GM23338 (cell line): ENCODE results near the gene ELANE. TPM values are rescaled to one million over a fixed set of nuclear protein-coding genes. Genes with fewer than 3 reads are reported as not detected.
"Not testable (repeated sequence)": the region's sequence is repeated elsewhere in the genome, so short reads cannot be mapped to it uniquely, and the experiment has no call there.

ENCODE experiments used
- ATAC-seq: fragments of 200-7000 bp; cut with Tn5 transposase; 3 replicates; pipeline ENCODE4 v1.9.1; 2020
- DNase-seq: peaks from one replicate; pipeline ENCODE4 v3.0.0-alpha.2; 2015; ENCODE audit warnings: low spot score
- H2AFZ ChIP-seq: fragments of 200-600 bp; sonication (generic); 2 replicates; pipeline ENCODE4 v1.8.0; 2016; ENCODE audit warnings: antibody characterized with exemption, mild to moderate bottlenecking, moderate library complexity
- H3F3A ChIP-seq: fragments of 200-600 bp; sonication (generic); replicated peaks from 2 replicates; pipeline ENCODE4 v1.8.0; 2017; ENCODE audit warnings: antibody characterized with exemption, mixed run types, low read depth
- H3K27ac ChIP-seq: fragments of 200-600 bp; sonication (generic); 2 replicates; pipeline ENCODE4 v1.6.1; 2016; ENCODE audit warnings: low read depth
- H3K27me3 ChIP-seq: fragments of 200-600 bp; sonication (generic); 2 replicates; pipeline ENCODE4 v1.8.0; 2016; ENCODE audit warnings: mild to moderate bottlenecking, mixed run types, moderate library complexity; ENCODE audit not compliant: insufficient read depth
- H3K36me3 ChIP-seq: fragments of 200-600 bp; sonication (generic); 2 replicates; pipeline ENCODE4 v1.8.0; 2016; ENCODE audit warnings: mild to moderate bottlenecking; ENCODE audit not compliant: insufficient read depth
- H3K4me1 ChIP-seq: fragments of 200-600 bp; sonication (generic); 2 replicates; pipeline ENCODE4 v1.8.0; 2016; ENCODE audit warnings: mild to moderate bottlenecking, moderate library complexity; ENCODE audit not compliant: insufficient read depth
- H3K4me2 ChIP-seq: fragments of 200-600 bp; sonication (generic); 2 replicates; pipeline ENCODE4 v1.7.1; 2017; ENCODE audit warnings: mixed run types
- H3K4me3 ChIP-seq: fragments of 200-600 bp; sonication (generic); 2 replicates; pipeline ENCODE4 v1.6.1; 2016; ENCODE audit warnings: mixed run types
- H3K79me2 ChIP-seq: fragments of 200-600 bp; sonication (generic); replicated peaks from 2 replicates; pipeline ENCODE4 v1.8.0; 2017; ENCODE audit warnings: mild to moderate bottlenecking; ENCODE audit not compliant: insufficient read depth
- H3K9me2 ChIP-seq: fragments of 200-600 bp; sonication (generic); 2 replicates; pipeline ENCODE4 v1.8.0; 2017; ENCODE audit not compliant: insufficient read depth
- H4K20me1 ChIP-seq: fragments of 200-600 bp; sonication (generic); replicated peaks from 2 replicates; pipeline ENCODE4 v1.8.0; 2017; ENCODE audit warnings: mild to moderate bottlenecking; ENCODE audit not compliant: insufficient read depth
- H3K27ac Mint-ChIP-seq: 2 replicates; pipeline ENCODE4 v1.8.0; 2020; ENCODE audit warnings: inconsistent platforms, mild to moderate bottlenecking, moderate library complexity, mixed read lengths
- H3K27me3 Mint-ChIP-seq: 3 replicates; pipeline ENCODE4 v1.8.0; 2022; ENCODE audit warnings: low read depth, mild to moderate bottlenecking, moderate library complexity, mixed read lengths, inconsistent platforms; ENCODE audit not compliant: insufficient read depth, poor library complexity
- H3K36me3 Mint-ChIP-seq: 3 replicates; pipeline ENCODE4 v1.8.0; 2021; ENCODE audit warnings: low read depth, mild to moderate bottlenecking, inconsistent platforms, moderate library complexity, mixed read lengths
- H3K4me1 Mint-ChIP-seq: 3 replicates; pipeline ENCODE4 v1.8.0; 2020; ENCODE audit warnings: mild to moderate bottlenecking, inconsistent platforms, mixed read lengths
- H3K4me3 Mint-ChIP-seq: 3 replicates; pipeline ENCODE4 v1.8.0; 2021; ENCODE audit warnings: moderate library complexity, mild to moderate bottlenecking, inconsistent platforms, mixed read lengths
- H3K9me3 Mint-ChIP-seq: 3 replicates; pipeline ENCODE4 v1.8.0; 2020; ENCODE audit warnings: moderate library complexity, mild to moderate bottlenecking, inconsistent platforms, mixed read lengths
- REST ChIP-seq: IDR thresholded peaks from one replicate; pipeline ENCODE4 v1.6.1; 2018; ENCODE audit warnings: antibody characterized with exemption; ENCODE audit not compliant: unreplicated experiment
- ZNF462 ChIP-seq: fragments of 250-450 bp; sonication (Bioruptor Pico); IDR thresholded peaks from 2 replicates; pipeline ENCODE4 v1.5.0; 2020; ENCODE audit warnings: mild to moderate bottlenecking, moderate library complexity
- polyA plus RNA-seq: library from polyadenylated mRNA; unstranded; fragments of >200 nt; fragmentation: Nextera tagmentation; extraction: Ambion mirVana; gene quantifications from 2 replicates; pipeline ENCODE4 v1.2.1, GENCODE V29; 2016
- total RNA-seq: library from RNA; depleted of rRNA; stranded (reverse); fragments of >200 nt; shearing (Covaris generic); gene quantifications from 2 replicates; pipeline ENCODE4 v1.2.3, GENCODE V29; 2014

Gene ELANE
- total and polyA plus RNA-seq, 2 experiments from 2014 or later: not detected

GRCh38 chr19:877992-878660, 26.0 kb downstream of the ELANE start:
- not testable (repeated sequence) for H3K4me3 Mint-ChIP-seq, DNase-seq, H2AFZ ChIP-seq, H3K79me2 ChIP-seq, H3K27ac Mint-ChIP-seq, H3K36me3 ChIP-seq, H3K9me3 Mint-ChIP-seq, H3K4me2 ChIP-seq, H3K9me2 ChIP-seq, H3K27me3 Mint-ChIP-seq, H4K20me1 ChIP-seq, H3K27ac ChIP-seq, H3K4me3 ChIP-seq, H3F3A ChIP-seq, ATAC-seq, H3K27me3 ChIP-seq, H3K4me1 Mint-ChIP-seq, H3K4me1 ChIP-seq
- H3K36me3 Mint-ChIP-seq: peaks cover 39% of the 10 kb centered on the region; the same call in 2 of the 3 replicates

GRCh38 chr19:878751-879561, 26.9 kb downstream of the ELANE start:
- not testable (repeated sequence) for H3K27ac Mint-ChIP-seq, H3K4me1 Mint-ChIP-seq, H3K79me2 ChIP-seq, H3K36me3 ChIP-seq, H3K4me2 ChIP-seq, H3K9me2 ChIP-seq, H3K27me3 ChIP-seq, H3K4me1 ChIP-seq, ATAC-seq, H3K4me3 ChIP-seq, H3K27ac ChIP-seq, H3F3A ChIP-seq, H3K27me3 Mint-ChIP-seq, H2AFZ ChIP-seq, H4K20me1 ChIP-seq, H3K4me3 Mint-ChIP-seq, H3K9me3 Mint-ChIP-seq, DNase-seq
- H3K36me3 Mint-ChIP-seq: peaks cover 39% of the 10 kb centered on the region; the same call in 2 of the 3 replicates

GRCh38 chr19:879711-880438, 27.8 kb downstream of the ELANE start:
- Mint-ChIP-seq H3K4me3 (no peak overlapping the region), H3K27ac (no peak overlapping the region), H3K36me3 (peaks cover 36% of the 10 kb centered on the region; the same call in 2 of the 3 replicates), H3K9me3 (no peaks in the 10 kb centered on the region), H3K27me3 (peaks cover 3% of the 10 kb centered on the region), H3K4me1 (no peaks in the 10 kb centered on the region)
- Histone ChIP-seq H3K79me2 (no peaks in the 10 kb centered on the region), H4K20me1 (no peaks in the 10 kb centered on the region; the same call in 1 of the 2 replicates), H3K4me2 (no peak overlapping the region), H2AFZ (no peak overlapping the region), H3K27me3 (no peaks in the 10 kb centered on the region), H3K36me3 (no peaks in the 10 kb centered on the region; the same call in 1 of the 2 replicates), H3K4me1 (no peaks in the 10 kb centered on the region), H3K4me3 (no peak overlapping the region), H3F3A (no peaks in the 10 kb centered on the region), H3K27ac (no peak overlapping the region), H3K9me2 (no peaks in the 10 kb centered on the region)
- ATAC-seq (peak; percentile 31), DNase-seq (no peak)
- TF ChIP-seq REST (no peak), ZNF462 (CRISPR knock-in tag) (no peak)
